Caco-2 (cell line): ENCODE measurements around the gene ZBTB7B. TPM values are rescaled to one million over a fixed set of nuclear protein-coding genes. Genes with fewer than 3 reads are reported as not detected.
A peak's percentile ranks its signal among the peaks of the same experiment; 100 is the strongest.

Experiments used
- BruUV-seq: library from RNA; stranded (reverse); fragments of 400-500 nt; replicated peaks from 2 replicates; lab custom pipeline; 2021; lab: Mats Ljungman, UMichigan
- CTCF ChIA-PET: fragments of 300-600 bp; sonication (Branson Sonifier 250); formaldehyde crosslinking; loops from one replicate; lab custom pipeline; 2022; ENCODE audit warnings: antibody characterized with exemption; lab: Charles Lee
- POLR2A ChIA-PET: fragments of 300-600 bp; sonication (Branson Sonifier 250); formaldehyde crosslinking; loops from one replicate; lab custom pipeline; 2022; ENCODE audit warnings: antibody characterized with exemption; lab: Charles Lee
- DNase-seq, 2 experiments: peaks; one replicate each; pipeline versions ENCODE4 v3.0.0 to v3.0.0-alpha.2; 2020 to 2022
- H3K27me3 ChIP-seq: replicated peaks from 2 replicates; pipeline ENCODE4 v1.6.0; 2011; ENCODE audit warnings: low read length; ENCODE audit not compliant: control insufficient read depth, insufficient read depth
- H3K36me3 ChIP-seq: 2 replicates; pipeline ENCODE4 v1.5.1; 2011; ENCODE audit warnings: low read length; ENCODE audit not compliant: control insufficient read depth, insufficient read depth
- H3K4me1 ChIP-seq: fragments of 250-450 bp; sonication (Bioruptor Pico); 2 replicates; pipeline ENCODE4 v1.5.1; 2020; ENCODE audit warnings: mild to moderate bottlenecking
- H3K4me3 ChIP-seq: 2 replicates; pipeline ENCODE4 v1.5.1; 2011; ENCODE audit warnings: low read depth, mild to moderate bottlenecking, control low read depth, low read length
- H3K9me3 ChIP-seq: fragments of 250-450 bp; sonication (Bioruptor Pico); 2 replicates; pipeline ENCODE4 v1.5.1; 2020; ENCODE audit warnings: mild to moderate bottlenecking, moderate library complexity
- H3K27ac Mint-ChIP-seq: one replicate; pipeline ENCODE4 v1.8.0; 2022; ENCODE audit warnings: mixed read lengths; ENCODE audit not compliant: unreplicated experiment
- H3K27me3 Mint-ChIP-seq: one replicate; pipeline ENCODE4 v1.8.0; 2022; ENCODE audit warnings: mixed read lengths; ENCODE audit not compliant: insufficient read depth, unreplicated experiment
- H3K36me3 Mint-ChIP-seq: one replicate; pipeline ENCODE4 v1.8.0; 2022; ENCODE audit warnings: mild to moderate bottlenecking, mixed read lengths; ENCODE audit not compliant: insufficient read depth, unreplicated experiment
- H3K4me1 Mint-ChIP-seq: one replicate; pipeline ENCODE4 v1.8.0; 2022; ENCODE audit warnings: low read depth, mixed read lengths; ENCODE audit not compliant: unreplicated experiment
- H3K4me3 Mint-ChIP-seq: one replicate; pipeline ENCODE4 v1.8.0; 2022; ENCODE audit warnings: mild to moderate bottlenecking, moderate library complexity, mixed read lengths; ENCODE audit not compliant: unreplicated experiment
- H3K9me3 Mint-ChIP-seq: one replicate; pipeline ENCODE4 v1.8.0; 2022; ENCODE audit warnings: mixed read lengths; ENCODE audit not compliant: unreplicated experiment
- CTCF ChIP-seq, 2 experiments: fragments of 200-600 bp in 1 of 2; IDR thresholded peaks; 1 replicate in 1 of 2; 2 replicates in 1 of 2; pipeline versions ENCODE4 v1.5.1 to v1.8.0; 2011 to 2022; ENCODE audit warnings: antibody characterized with exemption in 1 of 2, control low read depth in 1 of 2, inconsistent platforms in 1 of 2, low read depth in 1 of 2, low read length in 1 of 2, mild to moderate bottlenecking in 1 of 2, moderate library complexity in 1 of 2; ENCODE audit not compliant: insufficient read depth in 1 of 2, severe bottlenecking in 1 of 2, unreplicated experiment in 1 of 2
- intact Hi-C: fragments of 100-400 bp; cut with micrococcal nuclease; formaldehyde crosslinking; loops from one replicate; pipeline ENCODE4 v1.10.0; 2022; ENCODE audit not compliant: unreplicated experiment
- total RNA-seq: library from RNA; stranded (reverse); gene quantifications from 2 replicates; pipeline ENCODE4 v1.2.3, GENCODE V29; 2022

Gene ZBTB7B
- total RNA-seq, 1 experiment from 2014 or later, result 46.8 TPM

- intact Hi-C loops, result no loop called here
- peaks cover 5% of the 10 kb centered on the region for H3K36me3 ChIP-seq
- ChIA-PET CTCF (no interaction called here), POLR2A (no interaction called here)
- TF ChIP-seq CTCF (IDR thresholded peaks at IDR 0.05; ENCODE audit: insufficient read depth in 1 of 2, low read depth in 1 of 2, low read length in 1 of 2, severe bottlenecking in 1 of 2, unreplicated experiment in 1 of 2), result no peak
- H3K4me3 Mint-ChIP-seq, result peak overlapping the region; percentile 38
- no peak overlapping the region for H3K4me3 ChIP-seq
- peaks cover 34% of the 10 kb centered on the region for H3K4me1 Mint-ChIP-seq
- no peaks in the 10 kb centered on the region for H3K9me3 ChIP-seq
- no TSS peak for BruUV-seq
- peaks cover 27% of the 10 kb centered on the region for H3K4me1 ChIP-seq
- H3K36me3 Mint-ChIP-seq, result peaks cover 23% of the 10 kb centered on the region
- no peaks in the 10 kb centered on the region for H3K27me3 Mint-ChIP-seq
- peak overlapping the region; percentile 17 for H3K27ac Mint-ChIP-seq
- no peak for DNase-seq
- no peaks in the 10 kb centered on the region for H3K27me3 ChIP-seq
- no peaks in the 10 kb centered on the region for H3K9me3 Mint-ChIP-seq
Observed at GRCh38 chr1:154969246-154969645, 33.4 kb upstream of the ZBTB7B start.

GRCh38 chr1:154969860-154970452 lies 32.6 kb upstream of the ZBTB7B start:
- TF ChIP-seq CTCF (IDR thresholded peaks at IDR 0.05; ENCODE audit: insufficient read depth in 1 of 2, low read depth in 1 of 2, low read length in 1 of 2, severe bottlenecking in 1 of 2, unreplicated experiment in 1 of 2), result no peak
- Mint-ChIP-seq H3K36me3 (peaks cover 22% of the 10 kb centered on the region), H3K9me3 (no peaks in the 10 kb centered on the region), H3K27me3 (no peaks in the 10 kb centered on the region), H3K4me1 (peaks cover 34% of the 10 kb centered on the region), H3K27ac (peak overlapping the region; percentile 17), H3K4me3 (peak overlapping the region; percentile 59)
- Histone ChIP-seq H3K9me3 (no peaks in the 10 kb centered on the region), H3K36me3 (peaks cover 5% of the 10 kb centered on the region), H3K4me1 (peaks cover 27% of the 10 kb centered on the region), H3K4me3 (no peak overlapping the region), H3K27me3 (no peaks in the 10 kb centered on the region)
- intact Hi-C loops, result loop anchor here (5.0 kb wide), 1 partner anchor 92 kb away; the partner anchor contains the start of gene EFNA4
- ChIA-PET CTCF (interaction anchor here (1.1 to 1.7 kb wide), 5 partner anchors 14 to 81 kb away, joined by 3 to 10 read pairs (median 5); partner anchors contain the start of genes ADAM15, PBXIP1 and PMVK), POLR2A (interaction anchor here (1.1 to 1.3 kb wide), 3 partner anchors 9 to 14 kb away, joined by 3 to 11 read pairs (median 6); partner anchors contain the start of genes FLAD1, PBXIP1 and PYGO2)
- no TSS peak for BruUV-seq
- no peak for DNase-seq

- Mint-ChIP-seq H3K36me3 (peaks cover 14% of the 10 kb centered on the region), H3K9me3 (no peaks in the 10 kb centered on the region), H3K4me3 (peak within 1 kb of the TSS; percentile 59), H3K4me1 (peaks cover 34% of the 10 kb centered on the region), H3K27ac (peak within 1 kb of the TSS; percentile 17), H3K27me3 (no peaks in the 10 kb centered on the region)
- TF ChIP-seq CTCF (IDR thresholded peaks at IDR 0.05; ENCODE audit: insufficient read depth in 1 of 2, low read depth in 1 of 2, low read length in 1 of 2, severe bottlenecking in 1 of 2, unreplicated experiment in 1 of 2), result no peak
- intact Hi-C loops, result loop anchor here (5.0 kb wide), 1 partner anchor 92 kb away; the partner anchor contains the start of gene EFNA4
- peaks cover 27% of the 10 kb centered on the region for H3K4me1 ChIP-seq
- peak; percentile 78 to 80 for DNase-seq
- no peaks in the 10 kb centered on the region for H3K27me3 ChIP-seq
- H3K9me3 ChIP-seq, result no peaks in the 10 kb centered on the region
- no TSS peak for BruUV-seq
- H3K36me3 ChIP-seq, result peaks cover 4% of the 10 kb centered on the region
- ChIA-PET CTCF (interaction anchor here (0.6 to 1.7 kb wide), 6 partner anchors 15 to 80 kb away, joined by 3 to 10 read pairs (median 6); partner anchors contain the start of genes ADAM15, PBXIP1 and PMVK), POLR2A (interaction anchor here (0.6 to 3.7 kb wide), 5 partner anchors 10 to 31 kb away, joined by 3 to 75 read pairs (median 6); partner anchors contain the start of genes FLAD1, PBXIP1 and PYGO2)
- 0 out of 2 replicates have a peak within 1 kb of the TSS, but pooled peaks have one; percentile 2 for H3K4me3 ChIP-seq
Observed at GRCh38 chr1:154970631-154971340, 31.8 kb upstream of the ZBTB7B start, which contains the start of gene SHC1. SHC1 (minus strand) TSS chr1:154970747; CDS start chr1:154970526, 221 bp downstream.
